ENCODE data around the gene THEMIS. TPM values are rescaled to one million over a fixed set of nuclear protein-coding genes. Genes with fewer than 3 reads are reported as not detected.

THEMIS gene
- total RNA-seq, 4 donors from 2014 or later, result 1.1 to 6.0 (median 3.9) TPM

- DNase-seq, result peak; percentile 10
- H3K9me3 ChIP-seq, result no peaks in the 10 kb centered on the region
- TF ChIP-seq POLR2A (IDR thresholded peaks at IDR 0.05) (no peak), EP300 (IDR thresholded peaks at IDR 0.05; ENCODE audit: low read depth) (no peak), POLR2AphosphoS5 (IDR thresholded peaks at IDR 0.05) (no peak)
- TF ChIP-seq, protein P1, sequence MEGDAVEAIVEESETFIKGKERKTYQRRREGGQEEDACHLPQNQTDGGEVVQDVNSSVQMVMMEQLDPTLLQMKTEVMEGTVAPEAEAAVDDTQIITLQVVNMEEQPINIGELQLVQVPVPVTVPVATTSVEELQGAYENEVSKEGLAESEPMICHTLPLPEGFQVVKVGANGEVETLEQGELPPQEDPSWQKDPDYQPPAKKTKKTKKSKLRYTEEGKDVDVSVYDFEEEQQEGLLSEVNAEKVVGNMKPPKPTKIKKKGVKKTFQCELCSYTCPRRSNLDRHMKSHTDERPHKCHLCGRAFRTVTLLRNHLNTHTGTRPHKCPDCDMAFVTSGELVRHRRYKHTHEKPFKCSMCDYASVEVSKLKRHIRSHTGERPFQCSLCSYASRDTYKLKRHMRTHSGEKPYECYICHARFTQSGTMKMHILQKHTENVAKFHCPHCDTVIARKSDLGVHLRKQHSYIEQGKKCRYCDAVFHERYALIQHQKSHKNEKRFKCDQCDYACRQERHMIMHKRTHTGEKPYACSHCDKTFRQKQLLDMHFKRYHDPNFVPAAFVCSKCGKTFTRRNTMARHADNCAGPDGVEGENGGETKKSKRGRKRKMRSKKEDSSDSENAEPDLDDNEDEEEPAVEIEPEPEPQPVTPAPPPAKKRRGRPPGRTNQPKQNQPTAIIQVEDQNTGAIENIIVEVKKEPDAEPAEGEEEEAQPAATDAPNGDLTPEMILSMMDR (IDR thresholded peaks at IDR 0.05), result peak; percentile 57 to 64 (median 63)
- H3K36me3 ChIP-seq, result no peaks in the 10 kb centered on the region
- H3K4me3 ChIP-seq, result no peak overlapping the region
- H3K4me1 ChIP-seq, result peaks cover 0 to 8% (median 0%) of the 10 kb centered on the region in 4 donors
- H3K27ac ChIP-seq, result no peak overlapping the region
- intact Hi-C loops (cut with DNase I; ENCODE audit: low total_unique reads) (loop anchor here (10.0 kb wide), 1 partner anchor 1518 kb away; no protein-coding TSS in a partner anchor), in situ Hi-C loops (cut with MboI; ENCODE audit: low pct_ligation_motif_present in 1 of 4, low pct_unique_long_range_greater_than_20kb in 1 of 4, low sequenced_read_pairs in 3 of 4) (loop anchor here in 3 of 4 donors (10.0 to 25.0 kb wide), 5 partner anchors 588 to 1000 kb away; no protein-coding TSS in a partner anchor)
- no peaks in the 10 kb centered on the region for H3K27me3 ChIP-seq
Measured at GRCh38 chr6:127737009-127737486, 163.8 kb downstream of the THEMIS start.

DNA sequence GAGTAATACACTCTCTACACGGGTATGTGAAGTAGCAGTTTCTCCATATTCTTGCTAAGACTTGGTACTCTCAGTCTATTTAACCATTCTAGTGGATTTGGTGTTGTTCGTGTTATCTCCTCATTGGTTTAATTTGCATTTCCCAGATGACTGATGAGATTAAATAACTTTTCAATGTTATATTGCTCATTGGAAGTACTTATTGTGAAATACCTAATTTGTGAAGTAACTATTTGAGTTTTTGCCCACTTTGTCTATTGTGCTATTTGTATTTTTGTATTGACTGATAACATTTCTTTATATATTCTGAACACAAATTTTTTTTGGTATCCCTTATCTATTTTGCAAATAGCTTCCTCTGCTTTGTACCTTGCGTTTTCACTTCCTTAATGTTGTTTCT, 167.9 kb downstream of the THEMIS start:
- DNase-seq, result no peak
- TF ChIP-seq POLR2A (IDR thresholded peaks at IDR 0.05) (no peak), EP300 (IDR thresholded peaks at IDR 0.05; ENCODE audit: low read depth) (no peak), POLR2AphosphoS5 (IDR thresholded peaks at IDR 0.05) (no peak)
- TF ChIP-seq, protein P1 (IDR thresholded peaks at IDR 0.05), result no peak
- Histone ChIP-seq H3K36me3 (no peaks in the 10 kb centered on the region), H3K4me3 (no peak overlapping the region), H3K27me3 (no peaks in the 10 kb centered on the region), H3K27ac (no peak overlapping the region), H3K4me1 (peaks cover 0 to 8% (median 0%) of the 10 kb centered on the region in 4 donors), H3K9me3 (no peaks in the 10 kb centered on the region)
- in situ Hi-C loops (cut with MboI; ENCODE audit: low pct_ligation_motif_present in 1 of 4, low pct_unique_long_range_greater_than_20kb in 1 of 4, low sequenced_read_pairs in 3 of 4) (loop anchor here in 3 of 4 donors (10.0 to 25.0 kb wide), 5 partner anchors 592 to 1004 kb away; no protein-coding TSS in a partner anchor), intact Hi-C loops (cut with DNase I; ENCODE audit: low total_unique reads) (loop anchor here (10.0 kb wide), 1 partner anchor 1522 kb away; no protein-coding TSS in a partner anchor)
- WGBS, 2 donors (ENCODE audit: low coverage in 1 of 2), result 69 to 74% methylated on average over 3 of the region's 3 CpGs

DNA sequence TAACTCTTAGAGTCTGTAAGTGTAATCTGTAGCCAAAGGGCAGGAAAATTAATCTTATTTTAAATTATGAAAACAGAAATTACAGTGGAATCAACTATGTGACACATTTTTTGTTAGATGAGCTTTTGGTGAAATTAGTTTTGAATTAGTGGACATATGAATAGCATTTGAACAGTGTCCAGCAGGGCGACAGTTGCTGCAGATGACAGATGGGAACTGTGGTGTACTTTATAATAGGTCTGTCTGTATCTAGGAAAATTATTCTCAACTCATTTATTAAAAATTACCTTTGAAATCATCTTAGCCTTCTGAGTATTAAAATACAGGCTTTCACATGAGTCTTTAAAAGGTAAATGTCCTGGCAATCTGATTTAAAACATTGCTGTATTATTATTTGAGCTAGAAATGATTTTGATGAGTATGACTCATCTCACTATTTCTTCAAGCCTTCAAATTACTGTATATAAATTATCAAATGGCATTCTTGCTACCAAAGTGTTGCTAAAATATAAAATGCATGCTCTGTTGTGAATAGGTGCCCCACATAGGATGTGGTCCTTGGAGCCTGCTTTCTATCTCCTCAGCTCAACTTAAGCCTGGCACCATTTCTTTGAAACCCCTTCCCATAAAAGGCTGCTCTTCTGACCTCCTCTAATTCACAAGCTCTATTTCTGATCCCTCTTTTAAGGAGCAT, 173.5 kb downstream of the THEMIS start:
- Histone ChIP-seq H3K27me3 (no peaks in the 10 kb centered on the region), H3K36me3 (no peaks in the 10 kb centered on the region), H3K4me1 (peaks cover 0 to 4% (median 0%) of the 10 kb centered on the region in 4 donors), H3K4me3 (no peak overlapping the region), H3K9me3 (no peaks in the 10 kb centered on the region), H3K27ac (no peak overlapping the region)
- no peak for DNase-seq
- in situ Hi-C loops (cut with MboI; ENCODE audit: low pct_ligation_motif_present in 1 of 4, low pct_unique_long_range_greater_than_20kb in 1 of 4, low sequenced_read_pairs in 3 of 4), result loop anchor here in 3 of 4 donors (25.0 kb wide), 3 partner anchors 610 to 1010 kb away; no protein-coding TSS in a partner anchor
- WGBS, 2 donors (ENCODE audit: low coverage in 1 of 2), result 74 to 75% methylated on average over 1 of the region's 1 CpG
- TF ChIP-seq POLR2AphosphoS5 (IDR thresholded peaks at IDR 0.05), result no peak
- no peak for TF ChIP-seq EP300 (IDR thresholded peaks at IDR 0.05; ENCODE audit: low read depth)
- TF ChIP-seq, protein P1 (IDR thresholded peaks at IDR 0.05), result no peak
- no peak for TF ChIP-seq POLR2A (IDR thresholded peaks at IDR 0.05)
- intact Hi-C loops (cut with DNase I; ENCODE audit: low total_unique reads), result no loop called here

- no peak overlapping the region for H3K27ac ChIP-seq
- no peak for TF ChIP-seq POLR2A (IDR thresholded peaks at IDR 0.05)
- TF ChIP-seq POLR2AphosphoS5 (IDR thresholded peaks at IDR 0.05), result no peak
- TF ChIP-seq EP300 (IDR thresholded peaks at IDR 0.05; ENCODE audit: low read depth), result no peak
- TF ChIP-seq, protein P1 (IDR thresholded peaks at IDR 0.05), result no peak
- 68 to 83% methylated on average over 1 of the region's 1 CpG for WGBS, 2 donors (ENCODE audit: low coverage in 1 of 2)
- no peak overlapping the region for H3K4me3 ChIP-seq
- in situ Hi-C loops (cut with MboI; ENCODE audit: low pct_ligation_motif_present in 1 of 4, low pct_unique_long_range_greater_than_20kb in 1 of 4, low sequenced_read_pairs in 3 of 4), result loop anchor here in 3 of 4 donors (25.0 kb wide), 3 partner anchors 611 to 1011 kb away; no protein-coding TSS in a partner anchor
- H3K27me3 ChIP-seq, result no peaks in the 10 kb centered on the region
- intact Hi-C loops (cut with DNase I; ENCODE audit: low total_unique reads), result no loop called here
- no peaks in the 10 kb centered on the region for H3K9me3 ChIP-seq
- no peaks in the 10 kb centered on the region for H3K36me3 ChIP-seq
- peaks cover 0 to 4% (median 0%) of the 10 kb centered on the region in 4 donors for H3K4me1 ChIP-seq
- no peak for DNase-seq
Measured at GRCh38 chr6:127725821-127726220, 175.0 kb downstream of the THEMIS start.
